SU-DHL-6 (cell line): ENCODE results near the gene TRMT1.

Experiments
- H2AFZ ChIP-seq: fragments of 200-600 bp; sonication (generic); 2 replicates; pipeline ENCODE4 v1.6.1; 2014; ENCODE audit warnings: low read depth, mild to moderate bottlenecking, moderate library complexity, mixed read lengths, antibody characterized with exemption, low read length; ENCODE audit not compliant: severe bottlenecking
- H3F3A ChIP-seq: fragments of 200-600 bp; shearing (Covaris generic); 2 replicates; pipeline ENCODE4 v1.6.0; 2016; ENCODE audit warnings: antibody characterized with exemption, mild to moderate bottlenecking; ENCODE audit not compliant: insufficient read depth
- H3K27ac ChIP-seq: fragments of 200-600 bp; sonication (generic); 2 replicates; pipeline ENCODE4 v1.5.1; 2016; ENCODE audit warnings: low read depth, mild to moderate bottlenecking, low read length, moderate library complexity, mixed read lengths
- H3K27me3 ChIP-seq: fragments of 200-600 bp; sonication (generic), shearing (Covaris generic); 2 replicates; pipeline ENCODE4 v1.6.0; 2014; ENCODE audit warnings: mild to moderate bottlenecking, low read length
- H3K36me3 ChIP-seq: fragments of 200-600 bp; sonication (generic); 2 replicates; pipeline ENCODE4 v1.6.1; 2014; ENCODE audit warnings: mild to moderate bottlenecking, low read length, mixed read lengths
- H3K4me2 ChIP-seq: fragments of 300-600, 200-600 bp; shearing (Covaris generic), sonication (generic); 2 replicates; pipeline ENCODE4 v1.6.0; 2014; ENCODE audit warnings: low read length, low read depth, mild to moderate bottlenecking; ENCODE audit not compliant: poor library complexity, severe bottlenecking
- H3K4me3 ChIP-seq: fragments of 200-600 bp; sonication (generic); 2 replicates; pipeline ENCODE4 v1.5.1; 2014; ENCODE audit warnings: antibody characterized with exemption, low read length, mild to moderate bottlenecking, mixed read lengths; ENCODE audit not compliant: insufficient read depth, poor library complexity, severe bottlenecking
- H3K79me2 ChIP-seq: fragments of 200-600 bp; sonication (generic); 2 replicates; pipeline ENCODE4 v1.6.1; 2014; ENCODE audit warnings: mild to moderate bottlenecking, low read length, moderate library complexity; ENCODE audit not compliant: insufficient read depth
- H3K9ac ChIP-seq: fragments of 200-600 bp; sonication (generic); 2 replicates; pipeline ENCODE4 v1.7.0; 2014; ENCODE audit warnings: mild to moderate bottlenecking, low read length
- H3K9me2 ChIP-seq: fragments of 200-600 bp; sonication (generic); replicated peaks from 2 replicates; pipeline ENCODE4 v1.6.1; 2014; ENCODE audit warnings: low read length; ENCODE audit not compliant: insufficient read depth
- H3K9me3 ChIP-seq: fragments of 200-600 bp; sonication (generic); 2 replicates; pipeline ENCODE4 v1.6.1; 2014; ENCODE audit warnings: low read length, mixed read lengths; ENCODE audit not compliant: insufficient read depth
- H4K20me1 ChIP-seq: fragments of 200-600 bp; sonication (generic); 2 replicates; pipeline ENCODE4 v1.6.1; 2014; ENCODE audit warnings: low read depth, mild to moderate bottlenecking, antibody characterized with exemption, low read length, moderate library complexity, mixed read lengths
- EZH2phosphoT487 ChIP-seq: fragments of 200-600 bp; sonication (generic), shearing (Covaris generic); conservative IDR thresholded peaks from 2 replicates; pipeline ENCODE4 v1.6.1; 2018; ENCODE audit warnings: mild to moderate bottlenecking, antibody characterized with exemption, low read length, moderate library complexity, mixed read lengths
- TF ChIP-seq, protein P1 (sequence below): fragments of 200-600 bp; sonication (generic); IDR thresholded peaks from one replicate; pipeline ENCODE4 v1.5.1; 2017; ENCODE audit warnings: antibody characterized with exemption, mild to moderate bottlenecking, low read length, moderate library complexity; ENCODE audit not compliant: insufficient read depth, poor library complexity, severe bottlenecking

The TRMT1 gene

GRCh38 chr19:13122275-13122878, 5.8 kb upstream of the TRMT1 start:
- peaks cover 67% of the 10 kb centered on the region for H3K79me2 ChIP-seq
- H2AFZ ChIP-seq: no peak overlapping the region
- H3F3A ChIP-seq: peaks cover under 1% of the 10 kb centered on the region; the same call in 1 of the 2 replicates
- no peaks in the 10 kb centered on the region for H3K9me3 ChIP-seq
- TF ChIP-seq, protein P1, sequence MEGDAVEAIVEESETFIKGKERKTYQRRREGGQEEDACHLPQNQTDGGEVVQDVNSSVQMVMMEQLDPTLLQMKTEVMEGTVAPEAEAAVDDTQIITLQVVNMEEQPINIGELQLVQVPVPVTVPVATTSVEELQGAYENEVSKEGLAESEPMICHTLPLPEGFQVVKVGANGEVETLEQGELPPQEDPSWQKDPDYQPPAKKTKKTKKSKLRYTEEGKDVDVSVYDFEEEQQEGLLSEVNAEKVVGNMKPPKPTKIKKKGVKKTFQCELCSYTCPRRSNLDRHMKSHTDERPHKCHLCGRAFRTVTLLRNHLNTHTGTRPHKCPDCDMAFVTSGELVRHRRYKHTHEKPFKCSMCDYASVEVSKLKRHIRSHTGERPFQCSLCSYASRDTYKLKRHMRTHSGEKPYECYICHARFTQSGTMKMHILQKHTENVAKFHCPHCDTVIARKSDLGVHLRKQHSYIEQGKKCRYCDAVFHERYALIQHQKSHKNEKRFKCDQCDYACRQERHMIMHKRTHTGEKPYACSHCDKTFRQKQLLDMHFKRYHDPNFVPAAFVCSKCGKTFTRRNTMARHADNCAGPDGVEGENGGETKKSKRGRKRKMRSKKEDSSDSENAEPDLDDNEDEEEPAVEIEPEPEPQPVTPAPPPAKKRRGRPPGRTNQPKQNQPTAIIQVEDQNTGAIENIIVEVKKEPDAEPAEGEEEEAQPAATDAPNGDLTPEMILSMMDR: no peak
- TF ChIP-seq EZH2phosphoT487: no peak
- no peak overlapping the region for H3K9ac ChIP-seq
- H3K27me3 ChIP-seq: no peaks in the 10 kb centered on the region
- no peaks in the 10 kb centered on the region for H4K20me1 ChIP-seq
- H3K36me3 ChIP-seq: no peaks in the 10 kb centered on the region
- no peak overlapping the region for H3K4me2 ChIP-seq
- no peak overlapping the region for H3K27ac ChIP-seq
- H3K4me3 ChIP-seq: no peak overlapping the region
- no peaks in the 10 kb centered on the region for H3K9me2 ChIP-seq

DNA sequence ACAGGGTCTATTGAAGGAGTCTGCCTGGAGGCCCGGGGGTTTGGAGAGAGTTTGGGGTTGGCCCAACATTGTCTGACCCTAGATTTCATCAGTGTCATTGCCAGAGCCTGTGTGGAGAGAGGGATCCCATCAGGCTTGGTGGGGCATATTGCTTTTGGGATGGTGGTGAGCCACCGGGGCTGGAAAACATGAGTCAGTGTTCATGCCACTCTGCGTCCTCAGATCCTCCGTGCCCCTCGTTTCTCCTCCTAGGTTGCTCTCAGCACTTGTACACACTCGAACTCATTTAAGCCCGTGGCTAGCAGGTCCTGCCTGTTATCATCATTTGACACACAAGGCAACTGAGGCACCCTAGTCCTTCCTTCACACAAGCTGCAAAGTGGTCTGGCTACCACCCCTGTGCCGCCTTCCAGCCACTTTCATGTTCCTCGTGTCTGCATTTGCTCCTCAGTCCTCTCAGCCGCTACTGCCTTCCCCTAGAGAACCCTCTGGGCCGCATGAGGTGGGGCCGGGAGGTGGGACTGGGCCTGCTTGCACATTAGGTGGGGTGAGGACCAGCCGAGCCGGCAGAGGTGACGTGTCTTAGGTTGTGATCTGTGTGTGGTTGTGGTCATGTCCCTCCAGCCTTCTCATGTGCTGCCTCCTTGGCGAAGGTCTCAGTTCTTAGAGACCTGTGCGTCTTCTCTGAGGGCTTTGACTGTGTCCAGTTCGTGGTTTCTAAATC, 5.2 kb upstream of the TRMT1 start:
- peaks cover 64% of the 10 kb centered on the region for H3K79me2 ChIP-seq
- no peaks in the 10 kb centered on the region for H4K20me1 ChIP-seq
- no peak overlapping the region for H2AFZ ChIP-seq
- no peak overlapping the region for H3K4me2 ChIP-seq
- H3K36me3 ChIP-seq: no peaks in the 10 kb centered on the region
- no peak overlapping the region for H3K27ac ChIP-seq
- peaks cover 7% of the 10 kb centered on the region for H3F3A ChIP-seq
- no peaks in the 10 kb centered on the region for H3K27me3 ChIP-seq
- TF ChIP-seq, protein P1: no peak
- no peak for TF ChIP-seq EZH2phosphoT487
- H3K9ac ChIP-seq: no peak overlapping the region
- no peak overlapping the region for H3K4me3 ChIP-seq
- no peaks in the 10 kb centered on the region for H3K9me2 ChIP-seq
- no peaks in the 10 kb centered on the region for H3K9me3 ChIP-seq

- Histone ChIP-seq H3K9me2 (no peaks in the 10 kb centered on the region), H2AFZ (no peak overlapping the region), H3K4me3 (no peak overlapping the region), H3K4me2 (no peak overlapping the region), H3K79me2 (peaks cover 63% of the 10 kb centered on the region), H3K9me3 (no peaks in the 10 kb centered on the region), H3F3A (peaks cover 8% of the 10 kb centered on the region), H3K27ac (no peak overlapping the region), H3K27me3 (no peaks in the 10 kb centered on the region), H3K9ac (no peak overlapping the region), H3K36me3 (no peaks in the 10 kb centered on the region), H4K20me1 (no peaks in the 10 kb centered on the region)
- no peak for TF ChIP-seq EZH2phosphoT487
- TF ChIP-seq, protein P1: no peak
These were observed 4.3 kb upstream of the TRMT1 start for GRCh38 chr19:13120817-13121216.
